Transverse colon (tissue), 4 donors: ENCODE measurements around the gene FCRL6. TPM values are rescaled to one million over a fixed set of nuclear protein-coding genes. Genes with fewer than 3 reads are reported as not detected.

Experiments
- DNase-seq: peaks from one replicate; pipeline ENCODE4 v3.0.0-alpha.2; 2019
- H3K27ac ChIP-seq, 4 donors: fragments of 200-600 bp; sonication (generic); 2 replicates each; pipeline ENCODE4 v1.5.1; 2016 to 2018; ENCODE audit warnings: inconsistent platforms in 4 of 4
- H3K27me3 ChIP-seq: fragments of 200-600 bp; sonication (generic); 2 replicates; pipeline ENCODE4 v1.5.1; 2017; ENCODE audit warnings: inconsistent platforms
- H3K36me3 ChIP-seq, 4 donors: fragments of 200-600 bp; sonication (generic); 2 replicates each; pipeline ENCODE4 v1.5.1; 2017 to 2019; ENCODE audit warnings: inconsistent platforms in 4 of 4
- H3K4me1 ChIP-seq, 4 donors: fragments of 200-600 bp; sonication (generic); 2 replicates each; pipeline ENCODE4 v1.5.1; 2017 to 2020; ENCODE audit warnings: inconsistent platforms in 4 of 4
- H3K4me3 ChIP-seq, 4 donors: fragments of 200-600 bp; sonication (generic); 1 replicate in 1 of 4; 2 replicates in 3 of 4; pipeline versions ENCODE4 v1.5.1 to v1.6.1; 2017 to 2019; ENCODE audit warnings: inconsistent platforms in 4 of 4
- H3K9me3 ChIP-seq, 2 donors: fragments of 200-600 bp; sonication (generic); 2 replicates each; pipeline ENCODE4 v1.5.1; 2017 to 2019; ENCODE audit warnings: inconsistent platforms in 2 of 2
- CTCF ChIP-seq, 5 experiments: fragments of 200-600 bp in 3 of 5; fragments of 450-650 bp in 2 of 5; sonication (generic) in 3 of 5; IDR thresholded peaks; 1 replicate in 2 of 5; 2 replicates in 3 of 5; pipeline ENCODE4 v1.5.1; 2016 to 2017; ENCODE audit warnings: antibody characterized with exemption in 5 of 5, inconsistent platforms in 3 of 5, mild to moderate bottlenecking in 2 of 5, moderate library complexity in 1 of 5
- EP300 ChIP-seq: sonication (generic); formaldehyde crosslinking; IDR thresholded peaks from one replicate; pipeline ENCODE4 v1.6.1; 2017; ENCODE audit warnings: antibody characterized with exemption, low read depth
- POLR2A ChIP-seq: fragments of 450-650 bp; IDR thresholded peaks from one replicate; pipeline ENCODE4 v1.6.1; 2016; ENCODE audit warnings: antibody characterized with exemption, mild to moderate bottlenecking, moderate library complexity
- POLR2AphosphoS5 ChIP-seq, 3 donors: sonication (generic); formaldehyde crosslinking; IDR thresholded peaks; one replicate each; pipeline ENCODE4 v1.6.1; 2016; ENCODE audit warnings: antibody characterized with exemption in 3 of 3
- WGBS, 2 donors: methylation state at CpG; one replicate each; pipeline ENCODE4 v1.1.5; 2018; ENCODE audit warnings: low coverage in 1 of 2; 5-methylcytosine and 5-hydroxymethylcytosine counted together
- in situ Hi-C, 4 donors: fragments of 200-750 bp; cut with MboI; loops; one replicate each; pipeline versions ENCODE4 v1.15.0 to v1.15.1; 2017; ENCODE audit warnings: low sequenced_read_pairs in 3 of 4, low pct_ligation_motif_present in 1 of 4, low pct_unique_long_range_greater_than_20kb in 1 of 4
- intact Hi-C: fragments of 100-400 bp; cut with DNase I; formaldehyde crosslinking; loops from one replicate; pipeline ENCODE4 v1.15.1; 2023; ENCODE audit warnings: low total_unique reads
- small RNA-seq, 4 donors: library from RNA; depleted of rRNA; stranded (forward); fragments of <200 nt; gene quantifications; one replicate each; pipeline ENCODE3, GENCODE V24; 2016
- total RNA-seq, 4 donors: library from RNA; depleted of rRNA; stranded (reverse); fragments of >200 nt; gene quantifications; one replicate each; pipeline ENCODE4 v1.1.0, GENCODE V29; 2016

FCRL6 gene
- total RNA-seq, 4 donors from 2014 or later: 0.55 to 1.4 TPM; not detected in 2

- H3K4me3 ChIP-seq: no peak within 1 kb of the TSS
- peaks cover 3 to 12% (median 7%) of the 10 kb centered on the region in 4 donors for H3K4me1 ChIP-seq
- no peak for TF ChIP-seq POLR2A
- no peak for TF ChIP-seq CTCF (IDR thresholded peaks at IDR 0.05)
- TF ChIP-seq EP300: no peak
- TF ChIP-seq POLR2AphosphoS5 (IDR thresholded peaks at IDR 0.05): no peak
- intact Hi-C loops (no loop called here), in situ Hi-C loops (no loop called here)
- H3K9me3 ChIP-seq: no peaks in the 10 kb centered on the region
- H3K27me3 ChIP-seq: no peaks in the 10 kb centered on the region
- 74% methylated on average over 4 of the region's 4 CpGs; no CpG with 5 or more reads in 1 of the 2 donors for WGBS, 2 donors
- no peak within 1 kb of the TSS for H3K27ac ChIP-seq
- no peak for DNase-seq
- no peaks in the 10 kb centered on the region for H3K36me3 ChIP-seq
Measured at GRCh38 chr1:159862557-159862956, 60.4 kb downstream of the FCRL6 start, which contains the start of gene VSIG8. Gene VSIG8, minus strand, starts transcription at chr1:159862657. Its CDS starts 136 bp downstream, at chr1:159862521.

GRCh38 chr1:159864262-159864661, 62.1 kb downstream of the FCRL6 start:
- 59 to 76% methylated on average over 2 of the region's 2 CpGs for WGBS, 2 donors
- Histone ChIP-seq H3K36me3 (no peaks in the 10 kb centered on the region), H3K27ac (no peak overlapping the region), H3K4me1 (peaks cover 9 to 25% (median 17%) of the 10 kb centered on the region in 4 donors), H3K4me3 (no peak overlapping the region), H3K27me3 (no peaks in the 10 kb centered on the region), H3K9me3 (no peaks in the 10 kb centered on the region)
- intact Hi-C loops: no loop called here
- no peak for TF ChIP-seq POLR2A
- TF ChIP-seq EP300: no peak
- TF ChIP-seq CTCF (IDR thresholded peaks at IDR 0.05): no peak
- no peak for TF ChIP-seq POLR2AphosphoS5 (IDR thresholded peaks at IDR 0.05)
- DNase-seq: no peak
- in situ Hi-C loops: no loop called here

Small RNA genes within 50 kb of the gene (small RNA-seq; reads per million reads assigned to genes)
- 0 reads per million in 4 donors for gene RF00570

Other genes with a start within 250 kb of the FCRL6 start
- not detected for gene APCS, start 214.5 kb upstream of the FCRL6 start, total RNA-seq
- gene CRP, start 87.8 kb upstream of the FCRL6 start, total RNA-seq: not detected
- gene DUSP23, start 21.4 kb upstream of the FCRL6 start, total RNA-seq: 10 to 100 TPM in 3 of 4 donors, 1 to 10 TPM in 1; 9.7 to 96.4 (median 72.3) TPM
- 1 to 10 TPM in 3 of 4 donors, under 1 TPM in 1; 0.37 to 7.1 (median 2.3) TPM for gene SLAMF8, start 24.5 kb downstream of the FCRL6 start, total RNA-seq
- not detected for gene VSIG8, start 60.3 kb downstream of the FCRL6 start, total RNA-seq
- gene CFAP45, start 97.8 kb downstream of the FCRL6 start, total RNA-seq: under 1 TPM in 1 of 4 donors, not detected in 3; 0.32 TPM
- 100 to 1,000 TPM in 3 of 4 donors, 10 to 100 TPM in 1; 65.1 to 235 (median 168) TPM for gene TAGLN2, start 123.1 kb downstream of the FCRL6 start, total RNA-seq
- gene IGSF9, start 143.3 kb downstream of the FCRL6 start, total RNA-seq: 100 to 1,000 TPM in 1 of 4 donors, 10 to 100 TPM in 3; 40.7 to 137 (median 81.3) TPM
- gene SLAMF9, start 151.9 kb downstream of the FCRL6 start, total RNA-seq: under 1 TPM in 1 of 4 donors, not detected in 3; 0.64 TPM
- gene PIGM, start 229.6 kb downstream of the FCRL6 start, total RNA-seq: 1 to 10 TPM; 3.2 to 8.2 (median 4.9) TPM